ENCODE data around the gene SLFN11.

The SLFN11 gene

GRCh38 chr17:35322749-35323148 is 50.7 kb downstream of the SLFN11 start:
- no peak for DNase-seq (ENCODE audit: low read depth in 1 of 2, low spot score in 1 of 2)
- Histone ChIP-seq H3K27ac (replicated peaks) (no peak overlapping the region), H3K4me3 (replicated peaks; ENCODE audit: insufficient read depth, low read length) (no peak overlapping the region), H3K27me3 (ENCODE audit: insufficient read depth, poor library complexity, severe bottlenecking) (no peaks in the 10 kb centered on the region)
- TF ChIP-seq POLR2AphosphoS5 (IDR thresholded peaks at IDR 0.05; ENCODE audit: low read depth) (no peak), GABPA (IDR thresholded peaks at IDR 0.05; ENCODE audit: low read depth) (no peak), REST (IDR thresholded peaks at IDR 0.05; ENCODE audit: insufficient replicate concordance, low read depth) (no peak), CTCF (IDR thresholded peaks at IDR 0.05; ENCODE audit: insufficient read depth, low read length) (no peak), SPI1 (IDR thresholded peaks at IDR 0.05; ENCODE audit: borderline replicate concordance, low read depth) (no peak)

- H3K4me3 ChIP-seq (replicated peaks; ENCODE audit: insufficient read depth, low read length), result no peak overlapping the region
- TF ChIP-seq REST (IDR thresholded peaks at IDR 0.05; ENCODE audit: insufficient replicate concordance, low read depth), result no peak
- no peak for TF ChIP-seq POLR2AphosphoS5 (IDR thresholded peaks at IDR 0.05; ENCODE audit: low read depth)
- no peak for TF ChIP-seq GABPA (IDR thresholded peaks at IDR 0.05; ENCODE audit: low read depth)
- no peak for TF ChIP-seq SPI1 (IDR thresholded peaks at IDR 0.05; ENCODE audit: borderline replicate concordance, low read depth)
- TF ChIP-seq CTCF (IDR thresholded peaks at IDR 0.05; ENCODE audit: insufficient read depth, low read length), result no peak
Measured at GRCh38 chr17:35315971-35316370, 57.5 kb downstream of the SLFN11 start.

GRCh38 chr17:35315283-35315682 is 58.1 kb downstream of the SLFN11 start:
- no peaks in the 10 kb centered on the region for H3K27me3 ChIP-seq (ENCODE audit: insufficient read depth, poor library complexity, severe bottlenecking)
- DNase-seq (ENCODE audit: low read depth in 1 of 2, low spot score in 1 of 2), result no peak
- no peak overlapping the region for H3K4me3 ChIP-seq (replicated peaks; ENCODE audit: insufficient read depth, low read length)
- no peak overlapping the region for H3K27ac ChIP-seq (replicated peaks)
- TF ChIP-seq POLR2AphosphoS5 (IDR thresholded peaks at IDR 0.05; ENCODE audit: low read depth), result no peak
- TF ChIP-seq SPI1 (IDR thresholded peaks at IDR 0.05; ENCODE audit: borderline replicate concordance, low read depth), result no peak
- TF ChIP-seq GABPA (IDR thresholded peaks at IDR 0.05; ENCODE audit: low read depth), result no peak
- TF ChIP-seq REST (IDR thresholded peaks at IDR 0.05; ENCODE audit: insufficient replicate concordance, low read depth), result no peak
- TF ChIP-seq CTCF (IDR thresholded peaks at IDR 0.05; ENCODE audit: insufficient read depth, low read length), result no peak

More at GRCh38 chr17:35315971-35316370, 57.5 kb downstream of the SLFN11 start:
- no peak overlapping the region for H3K27ac ChIP-seq (replicated peaks)
- no peaks in the 10 kb centered on the region for H3K27me3 ChIP-seq (ENCODE audit: insufficient read depth, poor library complexity, severe bottlenecking)
- DNase-seq (ENCODE audit: low read depth in 1 of 2, low spot score in 1 of 2), result no peak
